HFFc6 (cell line): ENCODE results near the gene PPP6R1. TPM values are rescaled to one million over a fixed set of nuclear protein-coding genes. Genes with fewer than 3 reads are reported as not detected.

ENCODE experiments used
- DNase-seq: peaks from one replicate; pipeline ENCODE4 v3.0.0-alpha.2; 2018
- H3K27ac Mint-ChIP-seq: 2 replicates; pipeline ENCODE4 v1.8.0; 2020; ENCODE audit warnings: mild to moderate bottlenecking, mixed read lengths
- H3K27me3 Mint-ChIP-seq: 2 replicates; pipeline ENCODE4 v1.8.0; 2021; ENCODE audit warnings: mild to moderate bottlenecking, moderate library complexity, mixed read lengths; ENCODE audit not compliant: insufficient read depth
- H3K36me3 Mint-ChIP-seq: 2 replicates; pipeline ENCODE4 v1.8.0; 2021; ENCODE audit warnings: low read depth, mixed read lengths
- H3K4me1 Mint-ChIP-seq: 2 replicates; pipeline ENCODE4 v1.8.0; 2020; ENCODE audit warnings: low read depth, mixed read lengths
- H3K4me3 Mint-ChIP-seq: 2 replicates; pipeline ENCODE4 v1.8.0; 2020; ENCODE audit warnings: mild to moderate bottlenecking, moderate library complexity, mixed read lengths
- H3K9me3 Mint-ChIP-seq: 2 replicates; pipeline ENCODE4 v1.8.0; 2020; ENCODE audit warnings: mild to moderate bottlenecking, mixed read lengths
- CTCF ChIP-seq: fragments of 200-600 bp; sonication (generic); IDR thresholded peaks from 2 replicates; pipeline ENCODE4 v1.5.0; 2021; ENCODE audit warnings: antibody characterized with exemption, mild to moderate bottlenecking
- total RNA-seq, 6 experiments: library from RNA; stranded (reverse); fragmentation: NEBNext Ultra II Directional; extraction: Animal tissue kit (Norgen Biotek cat#: 25700); gene quantifications; 2 replicates in 1 of 6; 3 replicates in 5 of 6; pipeline ENCODE4 v1.2.3, GENCODE V29; 2021

The PPP6R1 gene
- total RNA-seq, 6 experiments from 2014 or later, result 85.8 to 93.7 (median 88.9) TPM

- peak overlapping the region; percentile 71 for H3K27ac Mint-ChIP-seq
- no peak for TF ChIP-seq CTCF
- H3K9me3 Mint-ChIP-seq, result no peaks in the 10 kb centered on the region
- H3K36me3 Mint-ChIP-seq, result no peaks in the 10 kb centered on the region; the same call in 1 of the 2 replicates
- no peaks in the 10 kb centered on the region; the same call in none of the 2 replicates for H3K27me3 Mint-ChIP-seq
- peaks cover 27% of the 10 kb centered on the region for H3K4me1 Mint-ChIP-seq
- no peak overlapping the region for H3K4me3 Mint-ChIP-seq
- no peak for DNase-seq
These were observed 10.6 kb downstream of the PPP6R1 start for GRCh38 chr19:55248166-55248675.

GRCh38 chr19:55247621-55248099 is 11.2 kb downstream of the PPP6R1 start:
- H3K27ac Mint-ChIP-seq, result peak overlapping the region; percentile 71
- DNase-seq, result peak; percentile 55

GRCh38 chr19:55246462-55247451 is 12.1 kb downstream of the PPP6R1 start:
- peaks cover 1% of the 10 kb centered on the region for H3K27me3 Mint-ChIP-seq
- no peak for DNase-seq
- TF ChIP-seq CTCF, result no peak
- H3K36me3 Mint-ChIP-seq, result peaks cover 5% of the 10 kb centered on the region
- no peaks in the 10 kb centered on the region for H3K9me3 Mint-ChIP-seq
- H3K4me3 Mint-ChIP-seq, result no peak overlapping the region
- peaks cover 25% of the 10 kb centered on the region for H3K4me1 Mint-ChIP-seq
- no peak overlapping the region for H3K27ac Mint-ChIP-seq

More at GRCh38 chr19:55247621-55248099, 11.2 kb downstream of the PPP6R1 start:
- peaks cover 27% of the 10 kb centered on the region for H3K4me1 Mint-ChIP-seq
- no peak overlapping the region for H3K4me3 Mint-ChIP-seq
- peaks cover 3% of the 10 kb centered on the region for H3K36me3 Mint-ChIP-seq
- no peak for TF ChIP-seq CTCF
- no peaks in the 10 kb centered on the region for H3K9me3 Mint-ChIP-seq
- H3K27me3 Mint-ChIP-seq, result peaks cover 1% of the 10 kb centered on the region

GRCh38 chr19:55245236-55245904 is 13.4 kb downstream of the PPP6R1 start:
- TF ChIP-seq CTCF, result no peak
- H3K36me3 Mint-ChIP-seq, result peaks cover 8% of the 10 kb centered on the region
- H3K4me1 Mint-ChIP-seq, result peaks cover 14% of the 10 kb centered on the region
- peaks cover 1% of the 10 kb centered on the region; the same call in 1 of the 2 replicates for H3K27me3 Mint-ChIP-seq
- H3K4me3 Mint-ChIP-seq, result no peak overlapping the region
- no peak for DNase-seq
- no peak overlapping the region for H3K27ac Mint-ChIP-seq
- no peaks in the 10 kb centered on the region for H3K9me3 Mint-ChIP-seq

- H3K27me3 Mint-ChIP-seq, result peaks cover 1% of the 10 kb centered on the region; the same call in 1 of the 2 replicates
- H3K4me1 Mint-ChIP-seq, result peaks cover 14% of the 10 kb centered on the region
- H3K9me3 Mint-ChIP-seq, result no peaks in the 10 kb centered on the region
- no peak overlapping the region for H3K4me3 Mint-ChIP-seq
- no peak for DNase-seq
- H3K27ac Mint-ChIP-seq, result no peak overlapping the region
- H3K36me3 Mint-ChIP-seq, result peaks cover 10% of the 10 kb centered on the region
- no peak for TF ChIP-seq CTCF
These were observed 14.7 kb downstream of the PPP6R1 start for GRCh38 chr19:55244004-55244680.
